Caco-2 (cell line): ENCODE data around the gene GP9. TPM values are rescaled to one million over a fixed set of nuclear protein-coding genes. Genes with fewer than 3 reads are reported as not detected.
A peak's percentile ranks its signal among the peaks of the same experiment; 100 is the strongest.

Source experiments
- BruUV-seq: library from RNA; stranded (reverse); fragments of 400-500 nt; replicated peaks from 2 replicates; lab custom pipeline; 2021; lab: Mats Ljungman, UMichigan
- CTCF ChIA-PET: fragments of 300-600 bp; sonication (Branson Sonifier 250); formaldehyde crosslinking; loops from one replicate; lab custom pipeline; 2022; ENCODE audit warnings: antibody characterized with exemption; lab: Charles Lee
- POLR2A ChIA-PET: fragments of 300-600 bp; sonication (Branson Sonifier 250); formaldehyde crosslinking; loops from one replicate; lab custom pipeline; 2022; ENCODE audit warnings: antibody characterized with exemption; lab: Charles Lee
- DNase-seq, 2 experiments: peaks; one replicate each; pipeline versions ENCODE4 v3.0.0 to v3.0.0-alpha.2; 2020 to 2022
- H3K27me3 ChIP-seq: replicated peaks from 2 replicates; pipeline ENCODE4 v1.6.0; 2011; ENCODE audit warnings: low read length; ENCODE audit not compliant: control insufficient read depth, insufficient read depth
- H3K36me3 ChIP-seq: 2 replicates; pipeline ENCODE4 v1.5.1; 2011; ENCODE audit warnings: low read length; ENCODE audit not compliant: control insufficient read depth, insufficient read depth
- H3K4me1 ChIP-seq: fragments of 250-450 bp; sonication (Bioruptor Pico); 2 replicates; pipeline ENCODE4 v1.5.1; 2020; ENCODE audit warnings: mild to moderate bottlenecking
- H3K4me3 ChIP-seq: 2 replicates; pipeline ENCODE4 v1.5.1; 2011; ENCODE audit warnings: low read depth, mild to moderate bottlenecking, control low read depth, low read length
- H3K9me3 ChIP-seq: fragments of 250-450 bp; sonication (Bioruptor Pico); 2 replicates; pipeline ENCODE4 v1.5.1; 2020; ENCODE audit warnings: mild to moderate bottlenecking, moderate library complexity
- H3K27ac Mint-ChIP-seq: one replicate; pipeline ENCODE4 v1.8.0; 2022; ENCODE audit warnings: mixed read lengths; ENCODE audit not compliant: unreplicated experiment
- H3K27me3 Mint-ChIP-seq: one replicate; pipeline ENCODE4 v1.8.0; 2022; ENCODE audit warnings: mixed read lengths; ENCODE audit not compliant: insufficient read depth, unreplicated experiment
- H3K36me3 Mint-ChIP-seq: one replicate; pipeline ENCODE4 v1.8.0; 2022; ENCODE audit warnings: mild to moderate bottlenecking, mixed read lengths; ENCODE audit not compliant: insufficient read depth, unreplicated experiment
- H3K4me1 Mint-ChIP-seq: one replicate; pipeline ENCODE4 v1.8.0; 2022; ENCODE audit warnings: low read depth, mixed read lengths; ENCODE audit not compliant: unreplicated experiment
- H3K4me3 Mint-ChIP-seq: one replicate; pipeline ENCODE4 v1.8.0; 2022; ENCODE audit warnings: mild to moderate bottlenecking, moderate library complexity, mixed read lengths; ENCODE audit not compliant: unreplicated experiment
- H3K9me3 Mint-ChIP-seq: one replicate; pipeline ENCODE4 v1.8.0; 2022; ENCODE audit warnings: mixed read lengths; ENCODE audit not compliant: unreplicated experiment
- intact Hi-C: fragments of 100-400 bp; cut with micrococcal nuclease; formaldehyde crosslinking; loops from one replicate; pipeline ENCODE4 v1.10.0; 2022; ENCODE audit not compliant: unreplicated experiment
- total RNA-seq: library from RNA; stranded (reverse); gene quantifications from 2 replicates; pipeline ENCODE4 v1.2.3, GENCODE V29; 2022
- TF ChIP-seq, protein P1 (sequence below), 2 experiments: fragments of 200-600 bp in 1 of 2; IDR thresholded peaks; 1 replicate in 1 of 2; 2 replicates in 1 of 2; pipeline versions ENCODE4 v1.5.1 to v1.8.0; 2011 to 2022; ENCODE audit warnings: antibody characterized with exemption in 1 of 2, control low read depth in 1 of 2, inconsistent platforms in 1 of 2, low read depth in 1 of 2, low read length in 1 of 2, mild to moderate bottlenecking in 1 of 2, moderate library complexity in 1 of 2; ENCODE audit not compliant: insufficient read depth in 1 of 2, severe bottlenecking in 1 of 2, unreplicated experiment in 1 of 2

Gene GP9
- total RNA-seq, 1 experiment from 2014 or later = not detected

GRCh38 chr3:129105862-129106261 lies 45.3 kb downstream of the GP9 start:
- Mint-ChIP-seq H3K27ac (no peak overlapping the region), H3K27me3 (no peaks in the 10 kb centered on the region), H3K4me3 (no peak overlapping the region), H3K4me1 (no peaks in the 10 kb centered on the region), H3K9me3 (no peaks in the 10 kb centered on the region), H3K36me3 (peaks cover 7% of the 10 kb centered on the region)
- POLR2A ChIA-PET = no interaction called here
- no peaks in the 10 kb centered on the region for H3K27me3 ChIP-seq
- no peak for DNase-seq
- CTCF ChIA-PET = interaction anchor here (0.6 to 1.6 kb wide), 5 partner anchors 34 to 135 kb away, joined by 3 to 12 read pairs (median 4); no protein-coding TSS in a partner anchor
- H3K4me3 ChIP-seq = no peak overlapping the region
- H3K36me3 ChIP-seq = no peaks in the 10 kb centered on the region
- no peaks in the 10 kb centered on the region for H3K4me1 ChIP-seq
- intact Hi-C loops = loop anchor here (10.0 kb wide), 1 partner anchor 131 kb away; no protein-coding TSS in a partner anchor
- TF ChIP-seq, protein P1, sequence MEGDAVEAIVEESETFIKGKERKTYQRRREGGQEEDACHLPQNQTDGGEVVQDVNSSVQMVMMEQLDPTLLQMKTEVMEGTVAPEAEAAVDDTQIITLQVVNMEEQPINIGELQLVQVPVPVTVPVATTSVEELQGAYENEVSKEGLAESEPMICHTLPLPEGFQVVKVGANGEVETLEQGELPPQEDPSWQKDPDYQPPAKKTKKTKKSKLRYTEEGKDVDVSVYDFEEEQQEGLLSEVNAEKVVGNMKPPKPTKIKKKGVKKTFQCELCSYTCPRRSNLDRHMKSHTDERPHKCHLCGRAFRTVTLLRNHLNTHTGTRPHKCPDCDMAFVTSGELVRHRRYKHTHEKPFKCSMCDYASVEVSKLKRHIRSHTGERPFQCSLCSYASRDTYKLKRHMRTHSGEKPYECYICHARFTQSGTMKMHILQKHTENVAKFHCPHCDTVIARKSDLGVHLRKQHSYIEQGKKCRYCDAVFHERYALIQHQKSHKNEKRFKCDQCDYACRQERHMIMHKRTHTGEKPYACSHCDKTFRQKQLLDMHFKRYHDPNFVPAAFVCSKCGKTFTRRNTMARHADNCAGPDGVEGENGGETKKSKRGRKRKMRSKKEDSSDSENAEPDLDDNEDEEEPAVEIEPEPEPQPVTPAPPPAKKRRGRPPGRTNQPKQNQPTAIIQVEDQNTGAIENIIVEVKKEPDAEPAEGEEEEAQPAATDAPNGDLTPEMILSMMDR (IDR thresholded peaks at IDR 0.05; ENCODE audit: insufficient read depth in 1 of 2, low read depth in 1 of 2, low read length in 1 of 2, severe bottlenecking in 1 of 2, unreplicated experiment in 1 of 2) = no peak
- H3K9me3 ChIP-seq = no peaks in the 10 kb centered on the region
- no TSS peak for BruUV-seq

DNA sequence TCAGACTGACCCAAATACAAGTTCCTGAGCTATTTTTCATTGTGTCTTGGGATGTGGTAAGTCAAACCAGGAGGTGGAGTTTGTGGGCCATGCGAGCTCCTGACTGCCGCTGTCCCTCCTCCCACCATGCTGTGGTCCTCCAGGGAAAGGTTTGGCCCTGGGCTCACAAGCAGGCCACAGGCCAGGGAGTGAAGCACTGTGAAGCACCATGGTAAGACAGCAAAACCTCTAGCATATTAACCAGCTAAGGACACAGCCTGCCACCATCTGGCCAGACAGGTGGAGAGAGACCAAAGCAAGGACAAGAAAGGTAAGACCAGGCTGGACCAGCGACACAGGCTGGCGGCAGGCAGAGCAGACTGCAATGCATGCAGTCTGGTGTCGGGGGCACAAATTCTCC lies 45.7 kb downstream of the GP9 start:
- H3K27me3 Mint-ChIP-seq = no peaks in the 10 kb centered on the region
- Histone ChIP-seq H3K27me3 (no peaks in the 10 kb centered on the region), H3K9me3 (no peaks in the 10 kb centered on the region), H3K36me3 (no peaks in the 10 kb centered on the region), H3K4me3 (no peak overlapping the region), H3K4me1 (no peaks in the 10 kb centered on the region)
- H3K9me3 Mint-ChIP-seq = no peaks in the 10 kb centered on the region
- BruUV-seq = no TSS peak
- no peaks in the 10 kb centered on the region for H3K4me1 Mint-ChIP-seq
- H3K4me3 Mint-ChIP-seq = no peak overlapping the region
- H3K27ac Mint-ChIP-seq = no peak overlapping the region
- ChIA-PET POLR2A (no interaction called here), CTCF (interaction anchor here (0.6 to 1.6 kb wide), 5 partner anchors 35 to 136 kb away, joined by 3 to 12 read pairs (median 4); no protein-coding TSS in a partner anchor)
- DNase-seq = peak; percentile 37 to 45
- intact Hi-C loops = loop anchor here (10.0 kb wide), 1 partner anchor 132 kb away; no protein-coding TSS in a partner anchor
- H3K36me3 Mint-ChIP-seq = peaks cover 7% of the 10 kb centered on the region
- TF ChIP-seq, protein P1 (IDR thresholded peaks at IDR 0.05; ENCODE audit: insufficient read depth in 1 of 2, low read depth in 1 of 2, low read length in 1 of 2, severe bottlenecking in 1 of 2, unreplicated experiment in 1 of 2) = no peak

- intact Hi-C loops = loop anchor here (10.0 kb wide), 1 partner anchor 132 kb away; no protein-coding TSS in a partner anchor
- Mint-ChIP-seq H3K36me3 (peaks cover 7% of the 10 kb centered on the region), H3K27ac (no peak overlapping the region), H3K9me3 (no peaks in the 10 kb centered on the region), H3K4me3 (no peak overlapping the region), H3K27me3 (no peaks in the 10 kb centered on the region), H3K4me1 (no peaks in the 10 kb centered on the region)
- TF ChIP-seq, protein P1 (IDR thresholded peaks at IDR 0.05; ENCODE audit: insufficient read depth in 1 of 2, low read depth in 1 of 2, low read length in 1 of 2, severe bottlenecking in 1 of 2, unreplicated experiment in 1 of 2) = no peak
- Histone ChIP-seq H3K27me3 (no peaks in the 10 kb centered on the region), H3K4me1 (no peaks in the 10 kb centered on the region), H3K36me3 (no peaks in the 10 kb centered on the region; the same call in 1 of the 2 replicates), H3K4me3 (no peak overlapping the region), H3K9me3 (no peaks in the 10 kb centered on the region)
- no TSS peak for BruUV-seq
- ChIA-PET POLR2A (no interaction called here), CTCF (interaction anchor here (1.0 to 1.6 kb wide), 4 partner anchors 54 to 136 kb away, joined by 3 to 12 read pairs (median 5); no protein-coding TSS in a partner anchor)
- no peak for DNase-seq
Observed at GRCh38 chr3:129106866-129107565, 46.4 kb downstream of the GP9 start.
